ENCODE measurements around the gene BCAS2. TPM values are rescaled to one million over a fixed set of nuclear protein-coding genes. Genes with fewer than 3 reads are reported as not detected.

BCAS2 gene
- polyA plus RNA-seq, 4 donors: 49.6 to 68.2 (median 58.5) TPM

DNA sequence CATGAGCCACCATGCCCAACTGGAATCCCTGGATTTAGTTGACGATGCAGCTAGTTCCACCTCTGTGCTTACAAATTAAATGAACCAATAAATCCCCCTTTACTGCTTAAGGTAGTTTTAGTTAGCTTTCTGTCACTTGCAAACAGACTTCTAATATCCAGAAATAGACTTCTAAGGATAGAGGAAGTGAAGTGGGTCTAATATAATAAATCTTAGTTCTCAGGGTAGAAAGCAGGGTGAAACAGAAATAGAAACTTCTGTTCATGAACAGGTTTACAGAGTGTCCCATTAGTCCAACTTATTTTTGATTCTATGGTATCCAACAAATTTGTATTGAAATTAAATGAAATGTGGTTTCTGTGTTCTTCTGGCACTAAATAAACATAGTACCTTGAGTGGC lies 20.1 kb downstream of the BCAS2 start:
- DNase-seq (ENCODE audit: low read depth in 4 of 4, low spot score in 2 of 4): no peak

GRCh38 chr1:114559356-114559755 lies 22.1 kb downstream of the BCAS2 start:
- DNase-seq (ENCODE audit: low read depth in 4 of 4, low spot score in 2 of 4): no peak

GRCh38 chr1:114558544-114558943 lies 22.9 kb downstream of the BCAS2 start:
- no peak for DNase-seq (ENCODE audit: low read depth in 4 of 4, low spot score in 2 of 4)

GRCh38 chr1:114554577-114554976 lies 26.8 kb downstream of the BCAS2 start:
- DNase-seq (ENCODE audit: low read depth in 4 of 4, low spot score in 2 of 4): no peak

DNA sequence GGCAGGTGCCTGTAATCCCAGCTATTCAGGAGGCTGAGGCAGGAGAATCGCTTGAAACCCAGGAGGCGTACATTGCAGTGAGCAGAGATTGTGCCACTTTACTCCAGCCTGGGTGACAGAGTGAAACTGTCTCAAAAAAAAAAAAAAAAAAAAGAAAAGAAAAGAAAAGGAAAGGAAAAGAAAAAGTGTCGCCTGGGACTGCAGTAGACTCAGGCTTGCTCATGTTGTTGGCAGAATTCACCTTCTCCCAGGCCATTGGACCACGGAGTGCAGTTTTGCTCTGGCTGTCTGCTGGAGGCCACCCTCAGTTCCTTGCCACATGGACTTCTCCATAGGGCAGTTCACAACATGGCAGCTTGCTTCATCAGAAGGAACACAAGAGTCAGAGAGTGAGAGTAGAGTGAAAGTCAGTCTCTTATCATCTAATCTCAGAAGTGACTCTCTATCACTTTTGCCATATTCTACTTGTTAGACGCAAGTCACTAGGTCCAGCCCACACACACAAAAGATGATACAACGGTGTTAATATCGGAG lies 29.2 kb downstream of the BCAS2 start:
- DNase-seq (ENCODE audit: low read depth in 4 of 4, low spot score in 2 of 4): no peak

- DNase-seq (ENCODE audit: low read depth in 4 of 4, low spot score in 2 of 4): no peak
These were observed 30.0 kb downstream of the BCAS2 start for GRCh38 chr1:114551400-114551799.

DNA sequence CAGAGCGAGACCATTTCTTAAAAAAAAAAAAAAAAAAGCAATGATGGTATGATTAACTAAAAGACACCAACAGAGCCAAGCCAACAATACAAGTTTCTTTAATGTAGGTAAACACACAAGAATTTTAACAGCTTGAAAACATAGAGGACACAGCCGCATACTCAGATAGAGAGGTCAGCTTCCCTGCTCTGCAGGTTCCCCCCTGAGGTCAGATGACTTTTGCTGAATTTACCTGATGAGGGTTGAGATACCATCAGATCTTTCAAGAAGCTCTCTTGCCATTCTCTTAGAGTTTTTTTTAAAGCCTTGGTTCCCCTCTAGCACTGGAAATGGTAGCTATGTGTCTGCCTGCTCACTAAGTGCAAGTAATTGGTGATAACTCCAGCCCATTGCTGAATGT lies 31.1 kb downstream of the BCAS2 start:
- no peak for DNase-seq (ENCODE audit: low read depth in 4 of 4, low spot score in 2 of 4)

- DNase-seq (ENCODE audit: low read depth in 4 of 4, low spot score in 2 of 4): no peak
These were observed 32.3 kb downstream of the BCAS2 start for GRCh38 chr1:114549137-114549536.

DNA sequence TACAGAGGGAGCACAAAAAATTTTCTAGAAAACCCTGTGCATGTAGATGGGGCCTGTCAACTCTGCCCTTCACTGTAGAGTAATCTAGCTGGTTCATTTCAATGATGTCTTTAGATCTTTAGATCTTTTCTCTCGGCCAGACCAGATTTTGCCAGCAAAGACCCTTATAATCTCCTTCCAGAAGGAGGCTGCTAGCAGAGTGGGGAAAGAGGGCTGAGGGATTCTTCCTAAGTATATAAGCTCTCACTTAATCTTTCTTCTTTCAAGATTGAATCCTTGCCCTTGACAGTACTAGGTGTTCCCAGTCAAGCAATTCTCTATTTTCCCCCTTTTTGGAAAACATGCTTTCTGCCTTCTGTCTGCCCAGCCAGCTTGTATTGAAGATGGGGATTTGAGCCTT lies 34.3 kb downstream of the BCAS2 start:
- DNase-seq (ENCODE audit: low read depth in 4 of 4, low spot score in 2 of 4): no peak

- no peak for DNase-seq (ENCODE audit: low read depth in 4 of 4, low spot score in 2 of 4)
These were observed 35.6 kb downstream of the BCAS2 start for GRCh38 chr1:114545796-114546195.

DNA sequence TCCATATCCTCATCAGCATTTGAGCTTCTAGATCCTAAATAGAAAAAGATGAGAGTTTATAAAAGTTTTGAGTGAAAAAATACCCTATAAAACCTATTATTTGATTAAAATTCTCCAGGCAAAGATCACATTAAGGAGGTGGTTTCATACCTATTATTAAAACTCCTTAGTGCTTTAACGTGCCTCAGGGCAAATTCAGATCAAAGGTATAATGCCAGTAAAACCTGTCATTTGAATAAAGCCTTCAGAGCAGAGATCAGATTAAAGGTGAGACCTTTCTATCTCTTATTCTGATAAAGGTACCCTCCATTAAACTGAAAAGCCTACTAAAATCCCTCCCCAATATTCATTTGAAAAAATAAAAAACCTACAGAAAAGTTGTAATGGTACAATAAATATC lies 36.1 kb downstream of the BCAS2 start:
- no peak for DNase-seq (ENCODE audit: low read depth in 4 of 4, low spot score in 2 of 4)

DNA sequence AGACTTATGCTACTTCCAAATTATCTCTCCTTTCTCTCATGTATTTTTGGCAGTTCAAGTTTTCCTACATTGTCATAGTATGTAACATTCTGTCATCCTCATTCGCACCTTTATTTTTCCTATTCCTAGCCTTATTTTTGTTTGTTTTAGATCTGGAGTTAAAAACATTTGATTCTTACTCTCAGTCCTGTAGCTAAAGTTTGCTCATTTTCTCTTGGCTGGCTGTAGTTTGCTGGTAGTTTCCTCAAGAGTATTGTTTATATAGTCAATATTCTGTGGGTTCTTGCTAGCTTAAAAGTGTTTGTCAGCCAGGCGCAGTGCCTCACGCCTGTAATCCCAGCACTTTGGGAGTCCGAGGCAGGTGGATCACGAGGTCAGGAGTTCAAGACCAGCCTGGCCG lies 40.6 kb downstream of the BCAS2 start:
- no peak for DNase-seq (ENCODE audit: low read depth in 4 of 4, low spot score in 2 of 4)

GRCh38 chr1:114540272-114540671 lies 41.1 kb downstream of the BCAS2 start:
- DNase-seq (ENCODE audit: low read depth in 4 of 4, low spot score in 2 of 4): no peak

DNA sequence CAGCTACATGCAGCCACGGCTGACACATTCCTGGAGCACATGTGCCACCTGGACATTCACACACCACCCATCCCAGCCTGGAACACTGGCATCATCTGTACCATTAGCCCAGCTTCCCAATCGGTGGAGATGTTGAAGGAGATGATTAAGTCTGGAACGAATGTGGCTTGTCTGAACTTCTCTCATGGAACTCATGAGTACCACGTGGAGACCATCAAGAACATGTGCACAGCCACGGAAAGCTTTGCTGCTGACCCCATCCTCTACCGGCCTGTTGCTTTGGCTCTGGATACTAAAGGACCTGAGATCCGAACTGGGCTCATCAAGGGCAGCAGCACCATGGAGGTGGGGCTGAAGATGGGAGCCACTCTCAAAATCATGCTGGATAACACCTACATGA lies 45.4 kb downstream of the BCAS2 start:
- DNase-seq (ENCODE audit: low read depth in 4 of 4, low spot score in 2 of 4): no peak

DNA sequence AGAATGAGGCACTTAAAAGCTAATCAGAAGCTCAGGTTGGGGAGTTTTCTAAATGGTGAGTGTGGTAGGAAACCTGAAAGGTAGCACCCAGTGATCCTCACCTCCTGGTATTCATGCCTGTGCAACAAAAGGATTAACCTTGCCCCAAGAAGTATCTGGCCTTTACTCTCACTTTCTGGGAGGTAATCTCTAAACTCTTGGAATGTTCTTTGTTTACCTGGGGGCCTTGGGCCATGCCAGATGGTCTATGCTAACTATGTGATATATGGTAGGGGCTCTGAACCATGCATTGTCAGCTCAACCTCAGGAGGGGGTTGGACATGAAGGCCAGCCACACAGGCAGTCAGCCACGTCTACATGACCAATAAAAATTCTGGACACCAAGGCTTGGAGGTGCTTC lies 46.0 kb downstream of the BCAS2 start:
- DNase-seq (ENCODE audit: low read depth in 4 of 4, low spot score in 2 of 4): no peak

GRCh38 chr1:114531094-114531493 lies 50.3 kb downstream of the BCAS2 start:
- no peak for DNase-seq (ENCODE audit: low read depth in 4 of 4, low spot score in 2 of 4)

GRCh38 chr1:114530224-114530623 lies 51.2 kb downstream of the BCAS2 start:
- no peak for DNase-seq (ENCODE audit: low read depth in 4 of 4, low spot score in 2 of 4)

- no peak for DNase-seq (ENCODE audit: low read depth in 4 of 4, low spot score in 2 of 4)
These were observed 56.5 kb downstream of the BCAS2 start for GRCh38 chr1:114524944-114525343.

GRCh38 chr1:114522264-114522575 lies 59.2 kb downstream of the BCAS2 start:
- DNase-seq (ENCODE audit: low read depth in 4 of 4, low spot score in 2 of 4): no peak

- no peak for DNase-seq (ENCODE audit: low read depth in 4 of 4, low spot score in 2 of 4)
These were observed 59.8 kb downstream of the BCAS2 start for GRCh38 chr1:114521396-114522263.

Measured in left renal cortex interstitium (tissue), 4 donors.